ENCODE measurements around the gene RGS7BP. TPM values are rescaled to one million over a fixed set of nuclear protein-coding genes. Genes with fewer than 3 reads are reported as not detected.

Gene RGS7BP
- total RNA-seq, 1 experiment from 2014 or later = 0.33 TPM

DNA sequence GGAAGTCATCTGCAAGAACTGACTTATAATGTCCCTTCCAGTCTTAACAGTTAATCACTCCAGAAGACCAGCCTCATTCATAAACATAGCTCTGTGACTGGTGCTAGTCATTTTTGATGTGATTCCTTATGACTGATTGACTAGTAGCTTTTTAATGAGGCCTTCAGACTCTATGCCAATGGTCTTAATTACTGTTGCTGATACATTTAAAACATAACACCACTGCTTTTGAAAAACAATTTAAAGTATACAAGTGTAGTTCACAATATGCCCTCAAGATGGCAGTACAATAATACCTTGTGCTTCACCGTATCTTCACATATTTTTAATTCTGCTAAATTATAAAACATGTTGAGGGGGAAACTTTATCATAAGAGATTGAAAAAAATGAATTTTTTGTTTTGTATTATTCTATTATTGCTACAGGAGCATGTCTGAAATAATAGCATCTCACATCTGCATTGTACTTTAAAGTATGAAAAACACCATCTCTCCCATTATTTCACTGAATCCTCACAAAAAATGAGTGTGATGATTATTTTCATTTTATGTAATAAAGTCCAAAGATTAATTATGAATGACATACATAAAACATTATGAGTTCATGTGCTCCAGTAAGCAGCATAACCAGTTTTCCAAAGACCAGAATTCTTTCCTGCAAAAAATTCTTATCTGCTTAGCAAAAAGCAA lies 129.3 kb downstream of the RGS7BP start:
- Histone ChIP-seq H3K9me3 (ENCODE audit: control insufficient read depth, low read depth, low read length) (no peaks in the 10 kb centered on the region), H2BK15ac (ENCODE audit: low read depth, low read length) (no peak overlapping the region), H3K9ac (ENCODE audit: extremely low read depth, insufficient read length, low read length) (no peak overlapping the region), H3K14ac (ENCODE audit: insufficient read depth, low read length) (no peak overlapping the region), H4K8ac (replicated peaks; ENCODE audit: insufficient read length, low read depth, low read length) (no peak overlapping the region), H4K91ac (ENCODE audit: insufficient read length, low read depth, low read length) (no peak overlapping the region), H2AFZ (ENCODE audit: low read length) (no peak overlapping the region), H4K5ac (ENCODE audit: insufficient read length, low read depth, low read length) (no peak overlapping the region), H2BK12ac (ENCODE audit: insufficient read length, low read depth, low read length) (no peak overlapping the region), H3T11ph (ENCODE audit: low read length) (no peak overlapping the region), H2BK5ac (ENCODE audit: insufficient read length, low read length) (no peak overlapping the region), H3K56ac (ENCODE audit: insufficient read length, low read depth, low read length) (no peak overlapping the region), H4K20me1 (ENCODE audit: control insufficient read depth, insufficient read depth, insufficient read length) (no peaks in the 10 kb centered on the region), H3K27me3 (ENCODE audit: insufficient read depth, low read length) (no peaks in the 10 kb centered on the region), H3K23ac (ENCODE audit: insufficient read length, low read depth, low read length) (no peak overlapping the region), H2BK20ac (ENCODE audit: low read depth, low read length, poor library complexity, severe bottlenecking) (no peak overlapping the region), H3K79me1 (ENCODE audit: insufficient read depth, low read depth, low read length, poor library complexity, severe bottlenecking) (no peaks in the 10 kb centered on the region), H3K4me1 (ENCODE audit: insufficient read depth, low read length) (peaks cover 3% of the 10 kb centered on the region; the same call in 1 of the 2 replicates), H2AK5ac (ENCODE audit: insufficient read length, low read length) (no peak overlapping the region), H2BK120ac (ENCODE audit: low read depth, low read length, poor library complexity, severe bottlenecking) (no peak overlapping the region), H3K18ac (ENCODE audit: insufficient read length, low read depth, low read length) (no peak overlapping the region), H3K79me2 (ENCODE audit: insufficient read depth, low read length) (no peaks in the 10 kb centered on the region), H3K4ac (ENCODE audit: low read depth, low read length) (no peak overlapping the region), H3K27ac (ENCODE audit: insufficient read length, low read depth, low read length) (no peak overlapping the region), H3K23me2 (ENCODE audit: insufficient read length, low read depth, low read length, poor library complexity, severe bottlenecking) (no peaks in the 10 kb centered on the region), H3K4me2 (ENCODE audit: insufficient read depth, insufficient read length, low read length) (no peak overlapping the region)
- H3K9me3 Mint-ChIP-seq = no peaks in the 10 kb centered on the region
- no peak overlapping the region for H3K27ac Mint-ChIP-seq
- no CpG with 5 or more reads among the region's 1 CpG for WGBS (ENCODE audit: extremely low coverage, insufficient read length, low lambda C conversion rate)
- H3K4me1 Mint-ChIP-seq = peaks cover 6 to 13% of the 10 kb centered on the region in 2 experiments
- no peak for DNase-seq
- H3K36me3 Mint-ChIP-seq (ENCODE audit: insufficient read depth in 1 of 3, low read depth in 3 of 3) = no peaks in the 10 kb centered on the region; a peak in 1 of 7 replicates
- peak; percentile 91 for TF ChIP-seq CTCF (conservative IDR thresholded peaks at IDR 0.05)
- no peak overlapping the region for H3K4me3 Mint-ChIP-seq
- H3K27me3 Mint-ChIP-seq (ENCODE audit: low read depth) = peaks cover 2% of the 10 kb centered on the region

All from H9 (cell line).